Astrocyte (in vitro differentiated cells and primary cell): ENCODE measurements around the gene TTC31. TPM values are rescaled to one million over a fixed set of nuclear protein-coding genes. Genes with fewer than 3 reads are reported as not detected.

Experiments
- DNase-seq: peaks from one replicate; pipeline ENCODE4 v3.0.0-alpha.2; 2010; ENCODE audit warnings: low read depth
- FAIRE-seq: peaks from 2 replicates; lab custom pipeline; 2011; peaks lifted over from hg19 to GRCh38; lab: Jason Lieb, UNC
- H2AFZ ChIP-seq: 2 replicates; pipeline ENCODE4 v1.6.0; 2012; ENCODE audit warnings: low read depth, low read length, inconsistent platforms
- H3K27ac ChIP-seq: 2 replicates; pipeline ENCODE4 v1.5.1; 2011; ENCODE audit warnings: low read depth, low read length, inconsistent platforms
- H3K27me3 ChIP-seq: 2 replicates; pipeline ENCODE4 v1.6.0; 2011; ENCODE audit warnings: low read length, inconsistent platforms; ENCODE audit not compliant: insufficient read depth
- H3K36me3 ChIP-seq: 2 replicates; pipeline ENCODE4 v1.5.1; 2011; ENCODE audit warnings: low read length, inconsistent platforms; ENCODE audit not compliant: insufficient read depth
- H3K4me1 ChIP-seq: 2 replicates; pipeline ENCODE4 v1.5.1; 2011; ENCODE audit warnings: low read length, inconsistent platforms; ENCODE audit not compliant: insufficient read depth
- H3K4me2 ChIP-seq: 2 replicates; pipeline ENCODE4 v1.6.0; 2012; ENCODE audit warnings: low read length, inconsistent platforms
- H3K4me3 ChIP-seq: 2 replicates; pipeline ENCODE4 v1.5.1; 2011; ENCODE audit warnings: low read depth, mild to moderate bottlenecking, low read length, inconsistent platforms; ENCODE audit not compliant: insufficient read depth
- H3K79me2 ChIP-seq: 2 replicates; pipeline ENCODE4 v1.6.0; 2012; ENCODE audit warnings: mild to moderate bottlenecking, low read length, inconsistent platforms; ENCODE audit not compliant: insufficient read depth
- H3K9ac ChIP-seq: 2 replicates; pipeline ENCODE4 v1.6.0; 2012; ENCODE audit warnings: mild to moderate bottlenecking, low read length, inconsistent platforms
- H3K9me3 ChIP-seq: 2 replicates; pipeline ENCODE4 v1.5.1; 2012; ENCODE audit warnings: low read depth, mild to moderate bottlenecking, low read length, inconsistent platforms; ENCODE audit not compliant: insufficient read depth
- H4K20me1 ChIP-seq: 2 replicates; pipeline ENCODE4 v1.6.0; 2012; ENCODE audit warnings: low read length, inconsistent platforms; ENCODE audit not compliant: insufficient read depth
- H3K27ac Mint-ChIP-seq: one replicate; pipeline ENCODE4 v1.8.0; 2021; ENCODE audit warnings: mild to moderate bottlenecking, mixed read lengths; ENCODE audit not compliant: unreplicated experiment
- H3K27me3 Mint-ChIP-seq: one replicate; pipeline ENCODE4 v1.8.0; 2021; ENCODE audit warnings: low read depth, mixed read lengths; ENCODE audit not compliant: unreplicated experiment
- H3K36me3 Mint-ChIP-seq: one replicate; pipeline ENCODE4 v1.8.0; 2021; ENCODE audit warnings: low read depth, mixed read lengths; ENCODE audit not compliant: unreplicated experiment
- H3K4me1 Mint-ChIP-seq: one replicate; pipeline ENCODE4 v1.8.0; 2021; ENCODE audit warnings: low read depth, mixed read lengths; ENCODE audit not compliant: unreplicated experiment
- H3K4me3 Mint-ChIP-seq: one replicate; pipeline ENCODE4 v1.8.0; 2021; ENCODE audit warnings: mild to moderate bottlenecking, moderate library complexity, mixed read lengths; ENCODE audit not compliant: unreplicated experiment
- H3K9me3 Mint-ChIP-seq: one replicate; pipeline ENCODE4 v1.8.0; 2021; ENCODE audit warnings: mild to moderate bottlenecking, mixed read lengths; ENCODE audit not compliant: unreplicated experiment
- CTCF ChIP-seq: IDR thresholded peaks from 2 replicates; pipeline ENCODE4 v1.5.1; 2011; ENCODE audit warnings: low read depth, mild to moderate bottlenecking, inconsistent platforms, low read length, moderate library complexity; ENCODE audit not compliant: insufficient read depth
- EZH2 ChIP-seq: IDR thresholded peaks from 2 replicates; pipeline ENCODE4 v1.6.1; 2012; ENCODE audit warnings: mild to moderate bottlenecking, low read length, inconsistent platforms; ENCODE audit not compliant: insufficient read depth
- total RNA-seq: library from RNA; stranded (reverse); gene quantifications from 2 replicates; pipeline ENCODE4 v1.2.1, GENCODE V29; 2021

TTC31 gene
- total RNA-seq, 1 donor from 2014 or later, result 12.0 TPM

GRCh38 chr2:74525717-74526648, 43.1 kb downstream of the TTC31 start, which contains the start of gene DQX1:
Gene DQX1, minus strand, starts transcription at chr2:74526231. Its CDS starts 502 bp downstream, at chr2:74525729.
- Histone ChIP-seq H3K79me2 (peaks cover 41% of the 10 kb centered on the region), H3K9me3 (no peaks in the 10 kb centered on the region), H4K20me1 (peaks cover 26% of the 10 kb centered on the region), H3K4me2 (no peak within 1 kb of the TSS), H3K4me1 (peaks cover 16% of the 10 kb centered on the region), H3K27ac (no peak within 1 kb of the TSS), H3K9ac (no peak within 1 kb of the TSS), H2AFZ (no peak within 1 kb of the TSS), H3K27me3 (peaks cover under 1% of the 10 kb centered on the region), H3K4me3 (no peak within 1 kb of the TSS), H3K36me3 (peaks cover 19% of the 10 kb centered on the region)
- Mint-ChIP-seq H3K4me1 (peaks cover 8% of the 10 kb centered on the region), H3K36me3 (peaks cover 11% of the 10 kb centered on the region), H3K9me3 (peaks cover 5% of the 10 kb centered on the region), H3K27ac (no peak within 1 kb of the TSS), H3K4me3 (no peak within 1 kb of the TSS), H3K27me3 (peaks cover 24% of the 10 kb centered on the region)
- DNase-seq, result no peak
- no peak for FAIRE-seq
- TF ChIP-seq EZH2, result no peak
- no peak for TF ChIP-seq CTCF

GRCh38 chr2:74526649-74527230, 43.9 kb downstream of the TTC31 start:
- peaks cover 19% of the 10 kb centered on the region for H3K36me3 ChIP-seq
- peaks cover 34% of the 10 kb centered on the region for H4K20me1 ChIP-seq
- no peaks in the 10 kb centered on the region for H3K27me3 ChIP-seq
- FAIRE-seq (no peak), DNase-seq (no peak)
- peaks cover 19% of the 10 kb centered on the region for H3K4me1 ChIP-seq
- TF ChIP-seq CTCF, result no peak
- TF ChIP-seq EZH2, result no peak
- no peak overlapping the region for H3K4me2 ChIP-seq
- Mint-ChIP-seq H3K36me3 (peaks cover 11% of the 10 kb centered on the region), H3K4me3 (no peak overlapping the region), H3K27me3 (peaks cover 18% of the 10 kb centered on the region), H3K27ac (no peak overlapping the region), H3K9me3 (peaks cover 5% of the 10 kb centered on the region), H3K4me1 (peaks cover 11% of the 10 kb centered on the region)
- H3K9ac ChIP-seq, result no peak overlapping the region
- H3K79me2 ChIP-seq, result peaks cover 41% of the 10 kb centered on the region
- H3K9me3 ChIP-seq, result no peaks in the 10 kb centered on the region
- no peak overlapping the region for H2AFZ ChIP-seq
- H3K27ac ChIP-seq, result no peak overlapping the region
- H3K4me3 ChIP-seq, result no peak overlapping the region
